ENCODE results near the gene FNBP1L. TPM values are rescaled to one million over a fixed set of nuclear protein-coding genes. Genes with fewer than 3 reads are reported as not detected.

FNBP1L gene
- total RNA-seq (57.3 TPM), polyA plus RNA-seq (ENCODE audit: insufficient read depth, low read depth, low replicate concordance) (32.7 TPM)
- long read RNA-seq, donor 1, full-length matches to known transcripts, result 6 of 29 reads
- long read RNA-seq, donor 1, partial matches to known transcripts, result 23 of 29 reads
- long read RNA-seq, donor 1, other reads (novel, unspliced or antisense), result 0 of 29 reads
- long read RNA-seq, donor 2, full-length matches to known transcripts, result 7 of 17 reads
- long read RNA-seq, donor 2, partial matches to known transcripts, result 10 of 17 reads
- long read RNA-seq, donor 2, other reads (novel, unspliced or antisense), result 0 of 17 reads
- long read RNA-seq, donor 3, full-length matches to known transcripts, result 11 of 78 reads
- long read RNA-seq, donor 3, partial matches to known transcripts, result 50 of 78 reads
- long read RNA-seq, donor 3, other reads (novel, unspliced or antisense), result 17 of 78 reads
- long read RNA-seq, donor 4, full-length matches to known transcripts, result 11 of 17 reads
- long read RNA-seq, donor 4, partial matches to known transcripts, result 6 of 17 reads
- long read RNA-seq, donor 4, other reads (novel, unspliced or antisense), result 0 of 17 reads
- long read RNA-seq, donor 5, result 0 reads
- long read RNA-seq, donor 6, partial matches to known transcripts, result 17 of 24 reads
- long read RNA-seq, donor 6, other reads (novel, unspliced or antisense), result 0 of 24 reads
- long read RNA-seq, donor 7, full-length matches to known transcripts, result 28 of 46 reads
- long read RNA-seq, donor 7, partial matches to known transcripts, result 5 of 46 reads
- long read RNA-seq, donor 7, other reads (novel, unspliced or antisense), result 13 of 46 reads
- long read RNA-seq, donor 8, partial matches to known transcripts, result 28 of 30 reads
- long read RNA-seq, donor 8, other reads (novel, unspliced or antisense), result 0 of 30 reads
- long read RNA-seq, donor 9, full-length matches to known transcripts, result 2 of 7 reads
- long read RNA-seq, donor 9, partial matches to known transcripts, result 5 of 7 reads
- long read RNA-seq, donor 9, other reads (novel, unspliced or antisense), result 0 of 7 reads
- long read RNA-seq, donor 10, full-length matches to known transcripts, result 8 of 29 reads
- long read RNA-seq, donor 10, partial matches to known transcripts, result 21 of 29 reads
- long read RNA-seq, donor 10, other reads (novel, unspliced or antisense), result 0 of 29 reads

DNA sequence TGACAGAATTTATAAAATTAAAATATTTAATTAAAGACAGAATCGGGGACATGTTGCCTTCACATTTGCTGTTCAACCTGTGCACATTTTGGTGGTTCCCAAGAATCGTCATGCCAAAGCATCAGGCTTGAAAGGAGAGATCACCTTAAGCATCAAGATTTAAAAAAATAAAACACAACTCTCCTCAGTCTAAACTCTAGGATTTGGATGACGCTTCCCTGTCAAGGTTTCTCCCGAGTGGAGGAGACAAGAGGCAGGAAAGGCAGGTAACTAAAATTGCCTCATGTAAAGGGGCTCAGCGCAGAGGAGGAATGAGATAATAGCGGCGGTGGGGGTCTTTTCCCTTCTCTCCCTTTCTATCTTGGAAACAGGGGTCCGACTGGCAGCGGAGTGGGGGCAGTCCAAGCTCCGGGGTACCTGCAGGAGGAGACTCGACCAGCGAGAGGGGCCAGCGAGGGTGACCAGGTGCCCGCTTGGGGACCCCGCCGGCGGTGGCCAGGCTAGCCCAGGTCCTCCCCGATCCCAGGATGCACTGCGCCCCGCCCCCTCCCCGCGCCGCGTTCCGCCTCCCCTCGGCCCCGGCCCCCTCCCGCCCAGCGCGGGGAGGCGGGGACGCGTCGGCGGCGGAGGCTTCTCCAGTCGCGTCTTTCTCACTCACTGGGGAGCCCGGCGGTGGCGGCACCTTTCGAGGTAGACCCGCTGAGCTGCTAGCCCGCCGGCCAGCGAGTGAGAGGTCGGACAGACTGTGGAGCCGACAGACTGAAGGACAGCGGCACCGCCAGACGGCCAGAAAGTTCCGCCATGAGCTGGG, at the start of gene FNBP1L:
FNBP1L (plus strand) TSS at position 638 of the 811 bp plus-strand sequence; CDS start at position 802, 164 bp downstream.
- Histone ChIP-seq H3K36me3 (ENCODE audit: control insufficient read depth in 2 of 3, insufficient read depth in 3 of 3, low read length in 3 of 3) (no peaks in the 10 kb centered on the region), H3K4me1 (ENCODE audit: control insufficient read depth in 2 of 3, insufficient read depth in 2 of 3, low read depth in 1 of 3, low read length in 3 of 3) (peaks cover 0 to 3% (median 2%) of the 10 kb centered on the region in 3 donors), H3K27me3 (ENCODE audit: control insufficient read depth, insufficient read depth, low read length) (no peaks in the 10 kb centered on the region), H3K4me3 (ENCODE audit: low read length in 3 of 3) (peak within 1 kb of the TSS; percentile 94 to 98 (median 97)), H3K9me3 (ENCODE audit: control insufficient read depth in 2 of 3, insufficient read depth in 1 of 3, low read length in 3 of 3) (no peaks in the 10 kb centered on the region), H3K9ac (ENCODE audit: low read length in 3 of 3) (peak within 1 kb of the TSS; percentile 77 to 99 (median 93)), H3K27ac (ENCODE audit: low read depth in 2 of 2, low read length in 2 of 2) (peak within 1 kb of the TSS; percentile 90 to 93)
- DNase-seq, result peak; percentile 92 to 96 (median 94)
- no peak for FAIRE-seq
- TF ChIP-seq, protein P1, sequence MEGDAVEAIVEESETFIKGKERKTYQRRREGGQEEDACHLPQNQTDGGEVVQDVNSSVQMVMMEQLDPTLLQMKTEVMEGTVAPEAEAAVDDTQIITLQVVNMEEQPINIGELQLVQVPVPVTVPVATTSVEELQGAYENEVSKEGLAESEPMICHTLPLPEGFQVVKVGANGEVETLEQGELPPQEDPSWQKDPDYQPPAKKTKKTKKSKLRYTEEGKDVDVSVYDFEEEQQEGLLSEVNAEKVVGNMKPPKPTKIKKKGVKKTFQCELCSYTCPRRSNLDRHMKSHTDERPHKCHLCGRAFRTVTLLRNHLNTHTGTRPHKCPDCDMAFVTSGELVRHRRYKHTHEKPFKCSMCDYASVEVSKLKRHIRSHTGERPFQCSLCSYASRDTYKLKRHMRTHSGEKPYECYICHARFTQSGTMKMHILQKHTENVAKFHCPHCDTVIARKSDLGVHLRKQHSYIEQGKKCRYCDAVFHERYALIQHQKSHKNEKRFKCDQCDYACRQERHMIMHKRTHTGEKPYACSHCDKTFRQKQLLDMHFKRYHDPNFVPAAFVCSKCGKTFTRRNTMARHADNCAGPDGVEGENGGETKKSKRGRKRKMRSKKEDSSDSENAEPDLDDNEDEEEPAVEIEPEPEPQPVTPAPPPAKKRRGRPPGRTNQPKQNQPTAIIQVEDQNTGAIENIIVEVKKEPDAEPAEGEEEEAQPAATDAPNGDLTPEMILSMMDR (IDR thresholded peaks at IDR 0.05; ENCODE audit: borderline replicate concordance, extremely low read depth, insufficient read depth), result no peak
- intact Hi-C loops (cut with DNase I), result no loop called here

DNA sequence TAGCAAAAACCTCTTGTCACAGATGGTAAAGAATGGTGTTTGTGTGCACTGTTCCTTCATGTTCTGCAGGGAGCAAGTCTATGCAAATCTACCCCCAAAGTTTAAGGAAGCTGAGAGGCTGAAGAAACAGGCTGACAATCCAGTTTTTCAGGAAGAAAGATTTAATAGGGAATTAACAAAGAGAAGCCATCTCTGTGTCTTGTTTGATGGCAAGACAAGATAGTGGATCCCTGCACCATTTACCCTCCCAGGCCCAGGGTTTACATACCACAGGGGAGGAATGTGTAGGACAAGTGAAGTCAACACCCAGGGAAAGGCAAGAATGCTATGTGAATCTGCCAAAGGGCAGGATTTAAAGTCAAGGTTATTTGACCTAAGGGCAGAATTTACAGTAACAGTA, 48.1 kb upstream of the FNBP1L start:
- Histone ChIP-seq H3K9me3 (ENCODE audit: control insufficient read depth in 2 of 3, insufficient read depth in 1 of 3, low read length in 3 of 3) (no peaks in the 10 kb centered on the region), H3K4me1 (ENCODE audit: control insufficient read depth in 2 of 3, insufficient read depth in 2 of 3, low read depth in 1 of 3, low read length in 3 of 3) (no peaks in the 10 kb centered on the region), H3K27me3 (ENCODE audit: control insufficient read depth, insufficient read depth, low read length) (no peaks in the 10 kb centered on the region), H3K27ac (ENCODE audit: low read depth in 2 of 2, low read length in 2 of 2) (no peak overlapping the region), H3K4me3 (ENCODE audit: low read length in 3 of 3) (no peak overlapping the region), H3K36me3 (ENCODE audit: control insufficient read depth in 2 of 3, insufficient read depth in 3 of 3, low read length in 3 of 3) (no peaks in the 10 kb centered on the region), H3K9ac (ENCODE audit: low read length in 3 of 3) (no peak overlapping the region)
- DNase-seq (no peak), FAIRE-seq (no peak)
- intact Hi-C loops (cut with DNase I), result no loop called here
- TF ChIP-seq, protein P1 (IDR thresholded peaks at IDR 0.05; ENCODE audit: borderline replicate concordance, extremely low read depth, insufficient read depth), result no peak

- FAIRE-seq, result no peak
- Histone ChIP-seq H3K27me3 (ENCODE audit: control insufficient read depth, insufficient read depth, low read length) (no peaks in the 10 kb centered on the region), H3K27ac (ENCODE audit: low read depth in 2 of 2, low read length in 2 of 2) (no peak overlapping the region), H3K9ac (ENCODE audit: low read length in 3 of 3) (no peak overlapping the region), H3K4me1 (ENCODE audit: control insufficient read depth in 2 of 3, insufficient read depth in 2 of 3, low read depth in 1 of 3, low read length in 3 of 3) (no peaks in the 10 kb centered on the region), H3K4me3 (ENCODE audit: low read length in 3 of 3) (no peak overlapping the region), H3K36me3 (ENCODE audit: control insufficient read depth in 2 of 3, insufficient read depth in 3 of 3, low read length in 3 of 3) (no peaks in the 10 kb centered on the region), H3K9me3 (ENCODE audit: control insufficient read depth in 2 of 3, insufficient read depth in 1 of 3, low read length in 3 of 3) (no peaks in the 10 kb centered on the region)
- TF ChIP-seq, protein P1 (IDR thresholded peaks at IDR 0.05; ENCODE audit: borderline replicate concordance, extremely low read depth, insufficient read depth), result no peak
- no peak for DNase-seq
- intact Hi-C loops (cut with DNase I), result no loop called here
Observed at GRCh38 chr1:93408203-93408602, 39.7 kb upstream of the FNBP1L start.

All from kidney (tissue), 22 donors.